Epithelial cell of prostate (primary cell): ENCODE results near the gene SORCS2.

Experiments used
- DNase-seq: peaks from one replicate; pipeline ENCODE4 v3.0.0-alpha.2; 2011; ENCODE audit warnings: low read depth, low spot score
- H3K27ac ChIP-seq: fragments of 450-650 bp; 2 replicates; pipeline ENCODE4 v1.5.1; 2017; ENCODE audit warnings: mild to moderate bottlenecking

Gene SORCS2

GRCh38 chr4:7379186-7379585, 186.8 kb downstream of the SORCS2 start:
- H3K27ac ChIP-seq = no peak overlapping the region
- no peak for DNase-seq

GRCh38 chr4:7379719-7380118, 187.4 kb downstream of the SORCS2 start:
- DNase-seq = no peak
- H3K27ac ChIP-seq = no peak overlapping the region

- H3K27ac ChIP-seq = no peak overlapping the region
Observed at GRCh38 chr4:7381221-7381889, 189.0 kb downstream of the SORCS2 start.

GRCh38 chr4:7381890-7382633, 189.7 kb downstream of the SORCS2 start:
- no peak for DNase-seq
- H3K27ac ChIP-seq = no peak overlapping the region

More at GRCh38 chr4:7381221-7381889, 189.0 kb downstream of the SORCS2 start:
- DNase-seq = no peak

- no peak overlapping the region for H3K27ac ChIP-seq
- no peak for DNase-seq
Observed at GRCh38 chr4:7382634-7383014, 190.3 kb downstream of the SORCS2 start.

- no peak for DNase-seq
- no peak overlapping the region for H3K27ac ChIP-seq
Observed at GRCh38 chr4:7383266-7383665, 190.9 kb downstream of the SORCS2 start.

- H3K27ac ChIP-seq = no peak overlapping the region
- DNase-seq = no peak
Observed at GRCh38 chr4:7384003-7384928, 191.9 kb downstream of the SORCS2 start.

GRCh38 chr4:7384929-7385890, 192.9 kb downstream of the SORCS2 start:
- no peak overlapping the region for H3K27ac ChIP-seq
- no peak for DNase-seq

- no peak for DNase-seq
- no peak overlapping the region for H3K27ac ChIP-seq
Observed at GRCh38 chr4:7387925-7388324, 195.6 kb downstream of the SORCS2 start.

- no peak for DNase-seq
- H3K27ac ChIP-seq = no peak overlapping the region
Observed at GRCh38 chr4:7388627-7389026, 196.3 kb downstream of the SORCS2 start.

GRCh38 chr4:7389101-7389701, 196.9 kb downstream of the SORCS2 start:
- H3K27ac ChIP-seq = no peak overlapping the region
- no peak for DNase-seq

GRCh38 chr4:7389719-7390118, 197.4 kb downstream of the SORCS2 start:
- no peak overlapping the region for H3K27ac ChIP-seq
- no peak for DNase-seq

GRCh38 chr4:7390336-7390735, 198.0 kb downstream of the SORCS2 start:
- DNase-seq = no peak
- H3K27ac ChIP-seq = no peak overlapping the region

GRCh38 chr4:7390906-7391636, 198.7 kb downstream of the SORCS2 start:
- DNase-seq = no peak
- no peak overlapping the region for H3K27ac ChIP-seq

GRCh38 chr4:7391637-7392437, 199.5 kb downstream of the SORCS2 start:
- no peak for DNase-seq
- no peak overlapping the region for H3K27ac ChIP-seq

GRCh38 chr4:7392438-7393421, 200.4 kb downstream of the SORCS2 start:
- H3K27ac ChIP-seq = no peak overlapping the region

More at GRCh38 chr4:7392438-7393421, 200.4 kb downstream of the SORCS2 start:
- DNase-seq = no peak
